Measurements from ENCODE around the gene RRP1.
"Not testable (repeated sequence)": the region's sequence is repeated elsewhere in the genome, so short reads cannot be mapped to it uniquely, and the experiment has no call there.

The RRP1 gene

GRCh38 chr21:43819511-43820405 is 30.4 kb downstream of the RRP1 start:
- DNase-seq = no peak

- no peak for DNase-seq
These were observed 31.1 kb downstream of the RRP1 start for GRCh38 chr21:43820466-43820865.

- DNase-seq = not testable (repeated sequence)
These were observed 32.8 kb downstream of the RRP1 start for GRCh38 chr21:43822166-43822565.

GRCh38 chr21:43822741-43823140 is 33.4 kb downstream of the RRP1 start:
- DNase-seq = not testable (repeated sequence)

GRCh38 chr21:43824333-43825241 is 35.2 kb downstream of the RRP1 start:
- no peak for DNase-seq

- no peak for DNase-seq
These were observed 36.0 kb downstream of the RRP1 start for GRCh38 chr21:43825242-43825935.

GRCh38 chr21:43825936-43826622 is 36.7 kb downstream of the RRP1 start:
- DNase-seq = no peak

GRCh38 chr21:43826623-43826974 is 37.2 kb downstream of the RRP1 start:
- DNase-seq = no peak

GRCh38 chr21:43827015-43827611 is 37.7 kb downstream of the RRP1 start:
- DNase-seq = no peak

- no peak for DNase-seq
These were observed 39.8 kb downstream of the RRP1 start for GRCh38 chr21:43829161-43829560.

- DNase-seq = no peak
These were observed 40.3 kb downstream of the RRP1 start for GRCh38 chr21:43829575-43830119.

GRCh38 chr21:43832158-43832550 is 42.8 kb downstream of the RRP1 start:
- DNase-seq = no peak

GRCh38 chr21:43832648-43833047 is 43.3 kb downstream of the RRP1 start:
- DNase-seq = no peak

GRCh38 chr21:43834146-43834905 is 44.9 kb downstream of the RRP1 start:
- no peak for DNase-seq

- no peak for DNase-seq
These were observed 45.7 kb downstream of the RRP1 start for GRCh38 chr21:43835050-43835449.

- no peak for DNase-seq
These were observed 46.5 kb downstream of the RRP1 start for GRCh38 chr21:43835861-43836260.

GRCh38 chr21:43836616-43837015 is 47.2 kb downstream of the RRP1 start:
- DNase-seq = no peak

- DNase-seq = no peak
These were observed 50.9 kb downstream of the RRP1 start for GRCh38 chr21:43840259-43840658.

GRCh38 chr21:43842742-43843141 is 53.4 kb downstream of the RRP1 start:
- DNase-seq = no peak

- not testable (repeated sequence) for DNase-seq
These were observed 55.5 kb downstream of the RRP1 start for GRCh38 chr21:43844906-43845305.

GRCh38 chr21:43845386-43845785 is 56.0 kb downstream of the RRP1 start:
- no peak for DNase-seq

Data from activated CD4-positive, CD25-positive, alpha-beta regulatory T cell (primary cell).